Suprapubic skin (tissue), 4 donors: ENCODE results near the gene TEDC1. TPM values are rescaled to one million over a fixed set of nuclear protein-coding genes. Genes with fewer than 3 reads are reported as not detected.

Experiments used
- DNase-seq, 2 donors: peaks; one replicate each; pipeline ENCODE4 v3.0.0-alpha.2; 2019; ENCODE audit warnings: low spot score in 2 of 2
- H3K27ac ChIP-seq: fragments of 200-600 bp; sonication (generic); one replicate; pipeline ENCODE4 v1.5.1; 2019
- H3K27me3 ChIP-seq: fragments of 200-600 bp; sonication (generic); one replicate; pipeline ENCODE4 v1.5.1; 2019
- H3K36me3 ChIP-seq: fragments of 200-600 bp; sonication (generic); one replicate; pipeline ENCODE4 v1.5.1; 2019
- H3K4me1 ChIP-seq: fragments of 200-600 bp; sonication (generic); one replicate; pipeline ENCODE4 v1.5.1; 2019
- H3K4me3 ChIP-seq: fragments of 200-600 bp; sonication (generic); one replicate; pipeline ENCODE4 v1.5.1; 2019; ENCODE audit warnings: mild to moderate bottlenecking
- H3K9me3 ChIP-seq: fragments of 200-600 bp; sonication (generic); one replicate; pipeline ENCODE4 v1.5.1; 2019
- CTCF ChIP-seq, 2 donors: fragments of 200-600 bp in 1 of 2; fragments of 450-650 bp in 1 of 2; sonication (generic) in 1 of 2; IDR thresholded peaks; one replicate each; pipeline ENCODE4 v1.5.1; 2016 to 2019; ENCODE audit warnings: antibody characterized with exemption in 2 of 2, mild to moderate bottlenecking in 1 of 2, moderate library complexity in 1 of 2
- EP300 ChIP-seq: sonication (generic); formaldehyde crosslinking; IDR thresholded peaks from one replicate; pipeline ENCODE4 v1.6.1; 2017; ENCODE audit warnings: antibody characterized with exemption
- POLR2A ChIP-seq, 2 donors: fragments of 450-650 bp; IDR thresholded peaks; one replicate each; pipeline ENCODE4 v1.6.1; 2017; ENCODE audit warnings: antibody characterized with exemption in 2 of 2, mild to moderate bottlenecking in 2 of 2, moderate library complexity in 2 of 2
- POLR2AphosphoS5 ChIP-seq, 3 donors: sonication (generic); formaldehyde crosslinking; IDR thresholded peaks; one replicate each; pipeline ENCODE4 v1.6.1; 2017; ENCODE audit warnings: antibody characterized with exemption in 3 of 3
- WGBS: methylation state at CpG from one replicate; pipeline ENCODE4 v1.1.5; 2018; 5-methylcytosine and 5-hydroxymethylcytosine counted together
- total RNA-seq, 4 donors: library from RNA; depleted of rRNA; stranded (reverse); fragments of >200 nt; gene quantifications; one replicate each; pipeline ENCODE4 v1.1.0, GENCODE V29; 2016

TEDC1 gene
- total RNA-seq, 4 donors from 2014 or later = 11.4 to 41.0 (median 14.0) TPM

DNA sequence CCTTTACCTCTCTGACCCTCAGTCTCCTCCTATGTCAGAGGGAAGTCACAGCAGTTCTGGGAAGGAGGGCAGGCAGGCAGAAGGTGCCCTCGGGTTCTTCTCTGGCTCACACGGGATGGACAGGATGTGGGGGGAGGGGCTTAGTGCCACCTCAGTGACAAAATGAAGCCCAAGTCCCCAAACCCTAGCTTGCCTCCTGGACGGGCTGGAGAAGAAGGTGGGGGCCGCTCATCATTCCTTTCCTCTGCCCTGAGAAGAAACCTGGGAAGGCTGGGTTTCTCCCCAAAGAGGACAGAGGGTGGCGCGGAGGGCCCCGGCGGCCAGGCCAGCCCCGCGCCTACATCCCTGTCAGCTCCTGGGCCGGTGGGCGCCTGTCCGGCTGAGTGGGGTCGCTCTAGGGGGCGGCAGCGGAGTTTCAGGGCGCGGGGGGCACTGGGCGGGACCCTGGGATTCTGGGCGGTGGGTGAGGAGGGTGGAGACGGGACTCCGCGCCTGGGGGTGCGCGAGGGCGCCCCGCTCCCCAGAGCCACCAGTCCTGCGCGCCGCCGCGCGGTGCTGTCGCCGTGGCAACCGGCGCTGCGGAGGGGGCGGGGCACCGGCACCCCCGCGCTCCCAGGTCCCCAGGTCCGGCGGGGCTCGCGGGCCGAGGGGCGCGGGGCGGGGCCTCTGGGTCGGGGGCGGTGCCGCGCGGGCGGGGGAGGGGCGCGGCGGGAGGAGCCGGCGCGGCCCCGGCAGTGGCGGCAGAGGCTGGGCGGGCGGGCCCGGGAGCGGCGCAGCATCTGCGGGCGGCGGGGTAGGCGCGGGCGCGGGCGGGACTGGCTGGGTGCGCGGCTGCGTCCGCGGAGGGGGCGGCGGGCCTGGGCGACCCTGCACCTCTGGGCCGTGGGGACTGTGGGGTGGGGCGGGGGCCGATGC, 35.1 kb downstream of the TEDC1 start, which contains the start of gene TMEM121:
TSS of gene TMEM121 (plus strand) at position 723 of the 915 bp plus-strand sequence. CDS start 2,252 bp downstream, outside the sequence.
- Histone ChIP-seq H3K27ac (no peak within 1 kb of the TSS), H3K27me3 (peaks cover 19% of the 10 kb centered on the region), H3K9me3 (no peaks in the 10 kb centered on the region), H3K36me3 (no peaks in the 10 kb centered on the region), H3K4me1 (peaks cover 35% of the 10 kb centered on the region), H3K4me3 (peak within 1 kb of the TSS; percentile 70)
- TF ChIP-seq POLR2AphosphoS5 (IDR thresholded peaks at IDR 0.05) (no peak), POLR2A (IDR thresholded peaks at IDR 0.05) (no peak), EP300 (no peak), CTCF (IDR thresholded peaks at IDR 0.05) (no peak)
- peak in 1 of 2 donors; percentile 65 for DNase-seq
- WGBS = 2% methylated on average over 7 of the region's 88 CpGs

GRCh38 chr14:105526776-105527380, 35.8 kb downstream of the TEDC1 start:
- Histone ChIP-seq H3K4me3 (peak overlapping the region; percentile 70), H3K36me3 (no peaks in the 10 kb centered on the region), H3K4me1 (peaks cover 35% of the 10 kb centered on the region), H3K9me3 (no peaks in the 10 kb centered on the region), H3K27ac (no peak overlapping the region), H3K27me3 (peaks cover 18% of the 10 kb centered on the region)
- WGBS = under 1% methylated on average over 24 of the region's 48 CpGs
- TF ChIP-seq CTCF (IDR thresholded peaks at IDR 0.05) = no peak
- TF ChIP-seq POLR2AphosphoS5 (IDR thresholded peaks at IDR 0.05) = no peak
- TF ChIP-seq EP300 = no peak
- no peak for TF ChIP-seq POLR2A (IDR thresholded peaks at IDR 0.05)
- peak in 1 of 2 donors; percentile 74 for DNase-seq

DNA sequence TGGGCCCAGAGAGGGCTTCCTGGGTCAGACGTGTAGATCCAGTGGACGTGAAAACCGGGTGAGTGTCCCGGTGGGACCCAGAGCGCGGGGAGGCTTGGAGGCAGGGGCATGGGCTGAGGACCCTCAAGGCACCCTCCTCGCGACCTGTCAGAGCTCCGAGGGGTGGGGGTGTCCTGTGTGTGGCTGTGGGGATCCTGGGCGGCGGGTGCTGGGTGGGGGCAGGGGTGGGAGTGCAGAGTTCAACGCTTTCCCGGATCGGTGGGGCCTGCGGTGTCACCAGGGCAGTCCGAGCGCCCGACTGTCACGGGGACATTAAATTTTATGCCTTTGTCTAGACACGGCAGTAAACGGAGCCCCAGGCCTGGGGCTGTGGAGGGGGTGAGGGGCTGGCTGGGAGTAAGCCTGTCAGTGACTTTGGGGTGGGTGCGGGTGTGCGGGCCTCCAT, 36.4 kb downstream of the TEDC1 start:
- WGBS = 5% methylated on average over 9 of the region's 23 CpGs
- no peaks in the 10 kb centered on the region for H3K9me3 ChIP-seq
- H3K4me1 ChIP-seq = peaks cover 35% of the 10 kb centered on the region
- H3K27ac ChIP-seq = no peak overlapping the region
- peaks cover 13% of the 10 kb centered on the region for H3K27me3 ChIP-seq
- peak in 1 of 2 donors; percentile 66 for DNase-seq
- H3K4me3 ChIP-seq = peak overlapping the region; percentile 70
- no peaks in the 10 kb centered on the region for H3K36me3 ChIP-seq
- TF ChIP-seq CTCF (IDR thresholded peaks at IDR 0.05) = no peak
- TF ChIP-seq POLR2AphosphoS5 (IDR thresholded peaks at IDR 0.05) = no peak
- no peak for TF ChIP-seq POLR2A (IDR thresholded peaks at IDR 0.05)
- no peak for TF ChIP-seq EP300

DNA sequence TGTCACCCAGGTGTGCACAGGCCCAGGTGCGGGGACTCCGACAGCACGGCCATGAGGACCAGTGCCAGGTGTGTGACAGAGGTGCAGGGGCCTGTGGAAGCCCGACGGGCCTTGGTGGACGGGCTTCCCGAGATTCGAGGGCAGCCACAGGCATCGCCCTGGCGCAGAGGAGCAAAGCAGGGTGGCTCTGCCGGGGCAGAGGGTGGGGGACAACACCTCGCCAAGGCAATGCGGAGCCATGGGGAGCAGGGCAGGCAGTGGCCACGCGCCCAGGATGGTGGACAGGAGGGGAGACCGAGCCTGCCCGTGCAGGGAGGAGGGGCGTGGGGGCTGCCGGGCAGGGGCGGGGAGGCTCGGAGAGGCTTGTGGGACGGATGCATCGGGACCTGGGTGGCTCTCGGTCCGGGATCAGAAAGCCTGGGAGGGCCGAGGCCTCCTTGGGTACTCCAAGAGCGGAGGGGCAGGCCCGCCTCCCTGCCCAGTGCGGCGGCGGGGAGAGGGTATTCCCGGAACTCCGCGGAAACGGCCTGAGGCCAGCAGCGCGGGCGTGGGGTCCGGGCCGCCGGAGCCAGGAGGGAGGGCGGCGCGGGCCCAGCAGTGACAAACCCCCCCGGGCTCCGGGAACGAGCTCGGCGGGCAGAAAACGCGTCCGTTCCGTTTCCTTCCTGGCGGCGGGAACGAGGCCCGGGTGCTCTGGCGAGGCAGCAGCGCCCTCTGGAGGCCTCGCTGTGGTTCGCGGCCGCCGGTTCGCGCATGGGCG, 37.0 kb downstream of the TEDC1 start:
- no peak overlapping the region for H3K27ac ChIP-seq
- no peaks in the 10 kb centered on the region for H3K36me3 ChIP-seq
- H3K4me3 ChIP-seq = peak overlapping the region; percentile 70
- no peak for TF ChIP-seq EP300
- peak; percentile 58 to 97 for TF ChIP-seq CTCF (IDR thresholded peaks at IDR 0.05)
- peak in 1 of 3 donors; percentile 53 for TF ChIP-seq POLR2AphosphoS5 (IDR thresholded peaks at IDR 0.05)
- TF ChIP-seq POLR2A (IDR thresholded peaks at IDR 0.05) = no peak
- 23% methylated on average over 13 of the region's 67 CpGs for WGBS
- H3K9me3 ChIP-seq = no peaks in the 10 kb centered on the region
- peaks cover 35% of the 10 kb centered on the region for H3K4me1 ChIP-seq
- peak in 1 of 2 donors; percentile 85 for DNase-seq
- peaks cover 13% of the 10 kb centered on the region for H3K27me3 ChIP-seq
